A673 (cell line): Measurements from ENCODE around the gene ITPR1. TPM values are rescaled to one million over a fixed set of nuclear protein-coding genes. Genes with fewer than 3 reads are reported as not detected.

ENCODE experiments used
- BruUV-seq: library from RNA; stranded (reverse); fragments of 400-500 nt; replicated peaks from 2 replicates; lab custom pipeline; 2021; lab: Mats Ljungman, UMichigan
- CTCF ChIA-PET: fragments of 300-600 bp; sonication (Branson Sonifier 250); formaldehyde crosslinking; loops from one replicate; lab custom pipeline; 2022; ENCODE audit warnings: antibody characterized with exemption; lab: Charles Lee
- POLR2A ChIA-PET: fragments of 300-600 bp; sonication (Branson Sonifier 250); formaldehyde crosslinking; loops from one replicate; lab custom pipeline; 2022; ENCODE audit warnings: antibody characterized with exemption; ENCODE audit not compliant: low non-redundant PET; lab: Charles Lee
- DNase-seq: peaks from one replicate; pipeline ENCODE4 v3.0.0-alpha.2; 2015; ENCODE audit warnings: low spot score
- H3K27ac ChIP-seq: fragments of 200-600 bp; sonication (generic); 2 replicates; pipeline ENCODE4 v1.5.1; 2016; ENCODE audit warnings: mixed run types, low read depth, mild to moderate bottlenecking, mixed read lengths, antibody characterized with exemption, low read length; ENCODE audit not compliant: poor library complexity, severe bottlenecking
- H3K27me3 ChIP-seq: fragments of 200-600 bp; sonication (generic); replicated peaks from 2 replicates; pipeline ENCODE4 v1.6.1; 2017; ENCODE audit warnings: mixed run types, low read depth, mild to moderate bottlenecking, mixed read lengths, antibody characterized with exemption, low read length; ENCODE audit not compliant: insufficient read depth, poor library complexity
- H3K36me3 ChIP-seq: fragments of 200-600 bp; sonication (generic); 2 replicates; pipeline ENCODE4 v1.6.1; 2016; ENCODE audit warnings: mixed run types, mild to moderate bottlenecking, mixed read lengths, antibody characterized with exemption, low read length; ENCODE audit not compliant: insufficient read depth, poor library complexity, severe bottlenecking
- H3K4me1 ChIP-seq: fragments of 200-600 bp; sonication (generic); 2 replicates; pipeline ENCODE4 v1.6.1; 2017; ENCODE audit warnings: mixed run types, mild to moderate bottlenecking, mixed read lengths, antibody characterized with exemption, low read length; ENCODE audit not compliant: insufficient read depth, poor library complexity, severe bottlenecking
- H3K4me3 ChIP-seq: fragments of 200-600 bp; sonication (generic); 2 replicates; pipeline ENCODE4 v1.5.1; 2016; ENCODE audit warnings: low read depth, mixed run types, mild to moderate bottlenecking, mixed read lengths, low read length; ENCODE audit not compliant: poor library complexity, severe bottlenecking
- H3K9me3 ChIP-seq: fragments of 200-600 bp; sonication (generic); 2 replicates; pipeline ENCODE4 v1.6.1; 2016; ENCODE audit warnings: mixed run types, low read depth, mild to moderate bottlenecking, mixed read lengths, antibody characterized with exemption, low read length; ENCODE audit not compliant: poor library complexity, severe bottlenecking
- CTCF ChIP-seq: fragments of 300-800, 200-600 bp; sonication (generic); conservative IDR thresholded peaks from 2 replicates; pipeline ENCODE4 v1.5.1; 2017; ENCODE audit warnings: low read depth, mild to moderate bottlenecking, antibody characterized with exemption, low read length, moderate library complexity, mixed read lengths
- EZH2 ChIP-seq: fragments of 200-600 bp; sonication (generic); IDR thresholded peaks from 2 replicates; pipeline ENCODE4 v1.6.1; 2017; ENCODE audit warnings: borderline replicate concordance, low read depth, mild to moderate bottlenecking, mixed read lengths, antibody characterized with exemption, low read length; ENCODE audit not compliant: poor library complexity, severe bottlenecking
- intact Hi-C: fragments of 100-400 bp; cut with micrococcal nuclease; formaldehyde crosslinking; loops from one replicate; pipeline ENCODE4 v1.10.0; 2022; ENCODE audit not compliant: unreplicated experiment
- total RNA-seq: library from RNA; stranded (reverse); gene quantifications from 2 replicates; pipeline ENCODE4 v1.2.3, GENCODE V29; 2021

The ITPR1 gene
- total RNA-seq, 1 experiment from 2014 or later = 8.6 TPM

DNA sequence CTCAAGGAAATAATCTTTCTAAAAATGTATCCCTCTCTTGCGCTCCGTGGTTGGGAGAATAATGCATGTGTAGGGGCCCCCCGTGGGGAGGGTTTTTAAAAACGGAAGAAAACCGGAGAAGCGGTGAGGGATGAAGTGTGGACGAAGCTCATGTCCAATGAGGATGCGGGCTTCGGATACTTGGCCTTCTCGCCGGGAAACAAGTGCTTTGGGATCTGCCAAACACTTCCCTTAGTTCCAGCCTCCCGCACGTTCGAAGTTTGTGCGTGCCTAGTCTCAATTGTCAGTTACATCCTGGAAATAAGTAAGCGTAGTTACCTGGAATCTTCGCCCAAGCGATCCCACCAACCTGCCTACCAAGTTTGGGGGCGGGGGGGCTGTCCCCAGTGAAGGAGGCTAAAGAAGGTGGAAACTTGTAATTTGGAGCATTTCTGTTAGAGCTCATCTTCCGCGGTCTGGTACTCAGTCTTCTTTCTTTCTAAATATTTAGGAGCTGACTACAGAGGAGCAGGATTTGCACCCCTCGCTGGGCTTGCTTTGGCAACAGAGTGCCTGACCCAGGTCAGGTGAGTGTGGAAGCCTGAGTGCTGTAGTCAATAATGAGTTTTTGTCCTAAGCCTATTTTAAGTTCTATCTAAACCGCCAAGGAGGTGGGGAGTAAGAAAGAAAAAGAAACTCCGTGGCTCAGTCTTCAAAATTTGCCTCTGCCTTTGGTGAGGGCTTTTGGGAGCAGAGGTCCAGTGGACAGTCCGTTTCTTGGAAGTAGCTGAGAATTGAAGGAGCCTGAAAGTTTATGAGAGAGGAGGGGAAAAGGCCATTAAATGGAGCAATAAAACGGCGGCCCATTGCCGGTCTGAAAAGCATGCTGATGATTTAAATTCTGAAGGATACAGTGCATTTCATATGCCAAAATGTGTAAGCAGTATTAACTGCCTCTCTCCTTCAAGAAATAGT is 1.1 kb downstream of the ITPR1 start:
- ChIA-PET POLR2A (interaction anchor here (0.7 kb wide), 1 partner anchor 21 kb away, joined by 3 read pairs; no protein-coding TSS in a partner anchor), CTCF (interaction anchor here (0.6 to 1.2 kb wide), 2 partner anchors 14 to 143 kb away, joined by 3 to 13 read pairs; no protein-coding TSS in a partner anchor)
- DNase-seq = peak; percentile 21
- TF ChIP-seq CTCF (no peak), EZH2 (no peak)
- no peak overlapping the region for H3K27ac ChIP-seq
- peak overlapping the region; percentile 66 for H3K4me3 ChIP-seq
- TSS peak; percentile 80 for BruUV-seq
- intact Hi-C loops = loop anchor here (5.0 kb wide), 1 partner anchor 142 kb away; no protein-coding TSS in a partner anchor
- no peaks in the 10 kb centered on the region for H3K9me3 ChIP-seq
- H3K36me3 ChIP-seq = no peaks in the 10 kb centered on the region
- H3K27me3 ChIP-seq = peaks cover 22% of the 10 kb centered on the region
- H3K4me1 ChIP-seq = peaks cover 3% of the 10 kb centered on the region

DNA sequence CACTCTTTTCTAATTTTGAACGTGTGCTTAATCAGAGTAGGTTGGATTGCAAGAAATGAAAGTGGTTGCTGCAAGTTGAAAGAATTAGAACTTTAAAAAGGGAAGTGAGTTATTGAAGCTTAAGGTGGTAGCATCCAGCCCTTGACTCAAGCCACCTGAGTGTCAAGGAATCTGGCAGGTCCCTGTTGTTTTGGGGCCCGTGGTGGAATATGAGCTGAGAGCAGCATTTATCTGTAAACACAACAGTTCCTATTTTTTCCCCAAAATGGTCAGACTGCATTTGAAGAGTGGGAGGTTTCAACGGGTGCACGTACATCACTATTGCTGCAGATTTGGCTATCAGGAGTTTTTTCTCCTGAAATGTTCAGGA is 1.7 kb downstream of the ITPR1 start:
- TF ChIP-seq CTCF (no peak), EZH2 (no peak)
- Histone ChIP-seq H3K27ac (no peak overlapping the region), H3K27me3 (peaks cover 19% of the 10 kb centered on the region), H3K9me3 (no peaks in the 10 kb centered on the region), H3K4me1 (peaks cover 3% of the 10 kb centered on the region), H3K36me3 (no peaks in the 10 kb centered on the region), H3K4me3 (no peak overlapping the region)
- ChIA-PET CTCF (no interaction called here), POLR2A (no interaction called here)
- no TSS peak for BruUV-seq
- intact Hi-C loops = loop anchor here (5.0 kb wide), 1 partner anchor 143 kb away; no protein-coding TSS in a partner anchor
- no peak for DNase-seq

- peaks cover 3% of the 10 kb centered on the region for H3K4me1 ChIP-seq
- CTCF ChIA-PET = no interaction called here
- POLR2A ChIA-PET = no interaction called here
- DNase-seq = no peak
- H3K27me3 ChIP-seq = peaks cover 15% of the 10 kb centered on the region
- no peaks in the 10 kb centered on the region for H3K36me3 ChIP-seq
- H3K27ac ChIP-seq = no peak overlapping the region
- no peak overlapping the region for H3K4me3 ChIP-seq
- no peaks in the 10 kb centered on the region for H3K9me3 ChIP-seq
- no peak for TF ChIP-seq CTCF
- no peak for TF ChIP-seq EZH2
- no TSS peak for BruUV-seq
- intact Hi-C loops = no loop called here
These were observed 2.3 kb downstream of the ITPR1 start for GRCh38 chr3:4495294-4496086.
